ENCODE measurements around the gene PHF13. TPM values are rescaled to one million over a fixed set of nuclear protein-coding genes. Genes with fewer than 3 reads are reported as not detected.

PHF13 gene
- polyA plus RNA-seq, 1 donor from 2014 or later, result 11.0 TPM

GRCh38 chr1:6580119-6580592, 33.4 kb upstream of the PHF13 start:
- Histone ChIP-seq H3K79me2 (replicated peaks; ENCODE audit: insufficient read depth, low read length) (peaks cover 17% of the 10 kb centered on the region), H3K27me3 (ENCODE audit: insufficient read depth, low read depth, low read length) (no peaks in the 10 kb centered on the region), H2AFZ (ENCODE audit: low read depth, low read length) (peak overlapping the region; percentile 91), H3K9me3 (ENCODE audit: low read length) (no peaks in the 10 kb centered on the region), H3K27ac (ENCODE audit: low read length) (peak overlapping the region; percentile 90), H3K36me3 (ENCODE audit: insufficient read depth, low read length) (no peaks in the 10 kb centered on the region), H3K4me3 (ENCODE audit: low read length) (peak overlapping the region; percentile 97), H4K20me1 (ENCODE audit: insufficient read depth) (no peaks in the 10 kb centered on the region), H3K4me2 (ENCODE audit: low read length) (peak overlapping the region; percentile 79), H3K9ac (ENCODE audit: low read length) (peak overlapping the region; percentile 90), H3K9me2 (ENCODE audit: insufficient read depth, low read length) (no peaks in the 10 kb centered on the region), H3F3A (ENCODE audit: insufficient read depth, low read length, poor library complexity, severe bottlenecking) (no peaks in the 10 kb centered on the region)
- TF ChIP-seq RAD21 (conservative IDR thresholded peaks at IDR 0.05), result no peak
- no peak for TF ChIP-seq EZH2 (IDR thresholded peaks at IDR 0.05; ENCODE audit: borderline replicate concordance, insufficient read depth, low read length, poor library complexity, severe bottlenecking)
- TF ChIP-seq CTCF (IDR thresholded peaks at IDR 0.05; ENCODE audit: poor library complexity, severe bottlenecking), result no peak
- TF ChIP-seq TAF1 (IDR thresholded peaks at IDR 0.05; ENCODE audit: low read depth), result no peak
- peak; percentile 60 for TF ChIP-seq MXI1 (conservative IDR thresholded peaks at IDR 0.05; ENCODE audit: poor library complexity, severe bottlenecking)
- TF ChIP-seq SMC3 (conservative IDR thresholded peaks at IDR 0.05; ENCODE audit: poor library complexity), result no peak
- TF ChIP-seq, protein P1, sequence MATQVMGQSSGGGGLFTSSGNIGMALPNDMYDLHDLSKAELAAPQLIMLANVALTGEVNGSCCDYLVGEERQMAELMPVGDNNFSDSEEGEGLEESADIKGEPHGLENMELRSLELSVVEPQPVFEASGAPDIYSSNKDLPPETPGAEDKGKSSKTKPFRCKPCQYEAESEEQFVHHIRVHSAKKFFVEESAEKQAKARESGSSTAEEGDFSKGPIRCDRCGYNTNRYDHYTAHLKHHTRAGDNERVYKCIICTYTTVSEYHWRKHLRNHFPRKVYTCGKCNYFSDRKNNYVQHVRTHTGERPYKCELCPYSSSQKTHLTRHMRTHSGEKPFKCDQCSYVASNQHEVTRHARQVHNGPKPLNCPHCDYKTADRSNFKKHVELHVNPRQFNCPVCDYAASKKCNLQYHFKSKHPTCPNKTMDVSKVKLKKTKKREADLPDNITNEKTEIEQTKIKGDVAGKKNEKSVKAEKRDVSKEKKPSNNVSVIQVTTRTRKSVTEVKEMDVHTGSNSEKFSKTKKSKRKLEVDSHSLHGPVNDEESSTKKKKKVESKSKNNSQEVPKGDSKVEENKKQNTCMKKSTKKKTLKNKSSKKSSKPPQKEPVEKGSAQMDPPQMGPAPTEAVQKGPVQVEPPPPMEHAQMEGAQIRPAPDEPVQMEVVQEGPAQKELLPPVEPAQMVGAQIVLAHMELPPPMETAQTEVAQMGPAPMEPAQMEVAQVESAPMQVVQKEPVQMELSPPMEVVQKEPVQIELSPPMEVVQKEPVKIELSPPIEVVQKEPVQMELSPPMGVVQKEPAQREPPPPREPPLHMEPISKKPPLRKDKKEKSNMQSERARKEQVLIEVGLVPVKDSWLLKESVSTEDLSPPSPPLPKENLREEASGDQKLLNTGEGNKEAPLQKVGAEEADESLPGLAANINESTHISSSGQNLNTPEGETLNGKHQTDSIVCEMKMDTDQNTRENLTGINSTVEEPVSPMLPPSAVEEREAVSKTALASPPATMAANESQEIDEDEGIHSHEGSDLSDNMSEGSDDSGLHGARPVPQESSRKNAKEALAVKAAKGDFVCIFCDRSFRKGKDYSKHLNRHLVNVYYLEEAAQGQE (IDR thresholded peaks at IDR 0.05; ENCODE audit: borderline replicate concordance), result no peak

DNA sequence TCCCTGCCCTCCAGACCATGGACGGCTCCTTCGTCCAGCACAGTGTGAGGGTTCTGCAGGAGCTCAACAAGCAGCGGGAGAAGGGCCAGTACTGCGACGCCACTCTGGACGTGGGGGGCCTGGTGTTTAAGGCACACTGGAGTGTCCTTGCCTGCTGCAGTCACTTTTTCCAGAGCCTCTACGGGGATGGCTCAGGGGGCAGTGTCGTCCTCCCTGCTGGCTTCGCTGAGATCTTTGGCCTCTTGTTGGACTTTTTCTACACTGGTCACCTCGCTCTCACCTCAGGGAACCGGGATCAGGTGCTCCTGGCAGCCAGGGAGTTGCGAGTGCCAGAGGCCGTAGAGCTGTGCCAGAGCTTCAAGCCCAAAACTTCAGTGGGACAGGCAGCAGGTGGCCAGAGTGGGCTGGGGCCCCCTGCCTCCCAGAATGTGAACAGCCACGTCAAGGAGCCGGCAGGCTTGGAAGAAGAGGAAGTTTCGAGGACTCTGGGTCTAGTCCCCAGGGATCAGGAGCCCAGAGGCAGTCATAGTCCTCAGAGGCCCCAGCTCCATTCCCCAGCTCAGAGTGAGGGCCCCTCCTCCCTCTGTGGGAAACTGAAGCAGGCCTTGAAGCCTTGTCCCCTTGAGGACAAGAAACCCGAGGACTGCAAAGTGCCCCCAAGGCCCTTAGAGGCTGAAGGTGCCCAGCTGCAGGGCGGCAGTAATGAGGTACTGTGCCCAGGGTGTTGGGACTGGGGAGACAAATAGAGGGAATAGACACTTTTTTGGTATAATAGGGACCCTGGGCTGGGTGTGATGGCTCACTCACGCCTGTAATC, 32.7 kb upstream of the PHF13 start:
- Histone ChIP-seq H3K27me3 (ENCODE audit: insufficient read depth, low read depth, low read length) (no peaks in the 10 kb centered on the region), H4K20me1 (ENCODE audit: insufficient read depth) (no peaks in the 10 kb centered on the region), H3K4me2 (ENCODE audit: low read length) (peak overlapping the region; percentile 79), H3F3A (ENCODE audit: insufficient read depth, low read length, poor library complexity, severe bottlenecking) (no peaks in the 10 kb centered on the region), H3K4me3 (ENCODE audit: low read length) (peak overlapping the region; percentile 97), H3K9ac (ENCODE audit: low read length) (peak overlapping the region; percentile 90), H2AFZ (ENCODE audit: low read depth, low read length) (no peak overlapping the region), H3K27ac (ENCODE audit: low read length) (peak overlapping the region; percentile 90), H3K36me3 (ENCODE audit: insufficient read depth, low read length) (no peaks in the 10 kb centered on the region), H3K79me2 (replicated peaks; ENCODE audit: insufficient read depth, low read length) (peaks cover 17% of the 10 kb centered on the region), H3K9me2 (ENCODE audit: insufficient read depth, low read length) (no peaks in the 10 kb centered on the region), H3K9me3 (ENCODE audit: low read length) (no peaks in the 10 kb centered on the region)
- TF ChIP-seq TAF1 (IDR thresholded peaks at IDR 0.05; ENCODE audit: low read depth) (no peak), EZH2 (IDR thresholded peaks at IDR 0.05; ENCODE audit: borderline replicate concordance, insufficient read depth, low read length, poor library complexity, severe bottlenecking) (no peak), RAD21 (conservative IDR thresholded peaks at IDR 0.05) (no peak), EP300 (conservative IDR thresholded peaks at IDR 0.05; ENCODE audit: poor library complexity, severe bottlenecking) (no peak)
- TF ChIP-seq, protein P1 (IDR thresholded peaks at IDR 0.05; ENCODE audit: borderline replicate concordance), result no peak
